ENCODE results near the gene ATPAF2.

The ATPAF2 gene

GRCh38 chr17:17987901-17988300, 51.1 kb downstream of the ATPAF2 start:
- POLR2A ChIA-PET = no interaction called here
- Histone ChIP-seq H3K9me3 (ENCODE audit: control extremely low read depth in 1 of 5, control insufficient read depth in 4 of 5, insufficient read depth in 2 of 5, low read depth in 1 of 5, low read length in 4 of 5) (no peaks in the 10 kb centered on the region), H3K36me3 (ENCODE audit: control insufficient read depth in 4 of 4, insufficient read depth in 4 of 4, low read length in 3 of 4) (no peaks in the 10 kb centered on the region), H3K4me3 (ENCODE audit: control insufficient read depth in 1 of 7, extremely low read depth in 1 of 7, insufficient read depth in 4 of 7, low read depth in 2 of 7, low read length in 6 of 7) (no peak overlapping the region), H3K27me3 (replicated peaks in 2 of 5; ENCODE audit: control insufficient read depth in 4 of 5, insufficient read depth in 5 of 5, low read length in 4 of 5) (no peaks in the 10 kb centered on the region), H3K4me1 (ENCODE audit: control extremely low read depth in 1 of 4, control insufficient read depth in 4 of 4, insufficient read depth in 4 of 4, low read length in 3 of 4) (no peaks in the 10 kb centered on the region), H3K27ac (ENCODE audit: insufficient read depth in 1 of 2, low read depth in 1 of 2, low read length in 2 of 2, poor library complexity in 1 of 2, severe bottlenecking in 2 of 2) (no peak overlapping the region)
- DNase-seq = no peak
- CTCF ChIA-PET = no interaction called here
- 95% methylated on average over 14 of the region's 14 CpGs for whole genome bisulfite sequencing (ENCODE audit: insufficient coverage)

GRCh38 chr17:17987187-17987896, 51.6 kb downstream of the ATPAF2 start:
- Histone ChIP-seq H3K36me3 (ENCODE audit: control insufficient read depth in 4 of 4, insufficient read depth in 4 of 4, low read length in 3 of 4) (no peaks in the 10 kb centered on the region), H3K4me1 (ENCODE audit: control extremely low read depth in 1 of 4, control insufficient read depth in 4 of 4, insufficient read depth in 4 of 4, low read length in 3 of 4) (no peaks in the 10 kb centered on the region), H3K27me3 (replicated peaks in 2 of 5; ENCODE audit: control insufficient read depth in 4 of 5, insufficient read depth in 5 of 5, low read length in 4 of 5) (no peaks in the 10 kb centered on the region), H3K4me3 (ENCODE audit: control insufficient read depth in 1 of 7, extremely low read depth in 1 of 7, insufficient read depth in 4 of 7, low read depth in 2 of 7, low read length in 6 of 7) (no peak overlapping the region), H3K27ac (ENCODE audit: insufficient read depth in 1 of 2, low read depth in 1 of 2, low read length in 2 of 2, poor library complexity in 1 of 2, severe bottlenecking in 2 of 2) (no peak overlapping the region), H3K9me3 (ENCODE audit: control extremely low read depth in 1 of 5, control insufficient read depth in 4 of 5, insufficient read depth in 2 of 5, low read depth in 1 of 5, low read length in 4 of 5) (no peaks in the 10 kb centered on the region)
- 93% methylated on average over 2 of the region's 7 CpGs for WGBS (ENCODE audit: insufficient coverage)
- no peak for DNase-seq
- ChIA-PET POLR2A (no interaction called here), CTCF (interaction anchor here (0.5 to 0.8 kb wide), 2 partner anchors 45 to 63 kb away, joined by 3 read pairs; no protein-coding TSS in a partner anchor)

- Histone ChIP-seq H3K27me3 (replicated peaks in 2 of 5; ENCODE audit: control insufficient read depth in 4 of 5, insufficient read depth in 5 of 5, low read length in 4 of 5) (no peaks in the 10 kb centered on the region), H3K36me3 (ENCODE audit: control insufficient read depth in 4 of 4, insufficient read depth in 4 of 4, low read length in 3 of 4) (no peaks in the 10 kb centered on the region), H3K9me3 (ENCODE audit: control extremely low read depth in 1 of 5, control insufficient read depth in 4 of 5, insufficient read depth in 2 of 5, low read depth in 1 of 5, low read length in 4 of 5) (no peaks in the 10 kb centered on the region), H3K4me1 (ENCODE audit: control extremely low read depth in 1 of 4, control insufficient read depth in 4 of 4, insufficient read depth in 4 of 4, low read length in 3 of 4) (no peaks in the 10 kb centered on the region), H3K4me3 (ENCODE audit: control insufficient read depth in 1 of 7, extremely low read depth in 1 of 7, insufficient read depth in 4 of 7, low read depth in 2 of 7, low read length in 6 of 7) (no peak overlapping the region), H3K27ac (ENCODE audit: insufficient read depth in 1 of 2, low read depth in 1 of 2, low read length in 2 of 2, poor library complexity in 1 of 2, severe bottlenecking in 2 of 2) (no peak overlapping the region)
- CTCF ChIA-PET = interaction anchor here (0.5 to 1.6 kb wide), 7 partner anchors 12 to 338 kb away, joined by 3 to 6 read pairs (median 4); no protein-coding TSS in a partner anchor
- 87% methylated on average over 3 of the region's 3 CpGs for whole genome bisulfite sequencing (ENCODE audit: insufficient coverage)
- peak in 2 of 3 donors; percentile 46 to 50 for DNase-seq
- POLR2A ChIA-PET = no interaction called here
These were observed 53.4 kb downstream of the ATPAF2 start for GRCh38 chr17:17985555-17985954.

GRCh38 chr17:17985153-17985552, 53.8 kb downstream of the ATPAF2 start:
- ChIA-PET CTCF (interaction anchor here (0.8 to 1.6 kb wide), 7 partner anchors 12 to 337 kb away, joined by 3 to 6 read pairs (median 4); partner anchors contain the start of genes DRC3 and TOM1L2), POLR2A (no interaction called here)
- H3K4me3 ChIP-seq (ENCODE audit: control insufficient read depth in 1 of 7, extremely low read depth in 1 of 7, insufficient read depth in 4 of 7, low read depth in 2 of 7, low read length in 6 of 7) = no peak overlapping the region
- no peaks in the 10 kb centered on the region for H3K4me1 ChIP-seq (ENCODE audit: control extremely low read depth in 1 of 4, control insufficient read depth in 4 of 4, insufficient read depth in 4 of 4, low read length in 3 of 4)
- H3K27ac ChIP-seq (ENCODE audit: insufficient read depth in 1 of 2, low read depth in 1 of 2, low read length in 2 of 2, poor library complexity in 1 of 2, severe bottlenecking in 2 of 2) = no peak overlapping the region
- DNase-seq = no peak
- no peaks in the 10 kb centered on the region for H3K36me3 ChIP-seq (ENCODE audit: control insufficient read depth in 4 of 4, insufficient read depth in 4 of 4, low read length in 3 of 4)
- no peaks in the 10 kb centered on the region for H3K27me3 ChIP-seq (replicated peaks in 2 of 5; ENCODE audit: control insufficient read depth in 4 of 5, insufficient read depth in 5 of 5, low read length in 4 of 5)
- 90% methylated on average over 2 of the region's 2 CpGs for WGBS (ENCODE audit: insufficient coverage)
- H3K9me3 ChIP-seq (ENCODE audit: control extremely low read depth in 1 of 5, control insufficient read depth in 4 of 5, insufficient read depth in 2 of 5, low read depth in 1 of 5, low read length in 4 of 5) = no peaks in the 10 kb centered on the region

GRCh38 chr17:17983776-17984175, 55.2 kb downstream of the ATPAF2 start:
- Histone ChIP-seq H3K9me3 (ENCODE audit: control extremely low read depth in 1 of 5, control insufficient read depth in 4 of 5, insufficient read depth in 2 of 5, low read depth in 1 of 5, low read length in 4 of 5) (no peaks in the 10 kb centered on the region), H3K27me3 (replicated peaks in 2 of 5; ENCODE audit: control insufficient read depth in 4 of 5, insufficient read depth in 5 of 5, low read length in 4 of 5) (no peaks in the 10 kb centered on the region), H3K27ac (ENCODE audit: insufficient read depth in 1 of 2, low read depth in 1 of 2, low read length in 2 of 2, poor library complexity in 1 of 2, severe bottlenecking in 2 of 2) (no peak overlapping the region), H3K4me1 (ENCODE audit: control extremely low read depth in 1 of 4, control insufficient read depth in 4 of 4, insufficient read depth in 4 of 4, low read length in 3 of 4) (peaks cover 0 to 6% (median 5%) of the 10 kb centered on the region in 4 experiments), H3K36me3 (ENCODE audit: control insufficient read depth in 4 of 4, insufficient read depth in 4 of 4, low read length in 3 of 4) (no peaks in the 10 kb centered on the region), H3K4me3 (ENCODE audit: control insufficient read depth in 1 of 7, extremely low read depth in 1 of 7, insufficient read depth in 4 of 7, low read depth in 2 of 7, low read length in 6 of 7) (no peak overlapping the region)
- POLR2A ChIA-PET = no interaction called here
- CTCF ChIA-PET = interaction anchor here (1.2 to 1.9 kb wide), 4 partner anchors 10 to 124 kb away, joined by 3 to 4 read pairs (median 4); partner anchors contain the start of genes DRC3 and TOM1L2
- 97% methylated on average over 6 of the region's 6 CpGs for WGBS (ENCODE audit: insufficient coverage)
- no peak for DNase-seq

GRCh38 chr17:17983376-17983775, 55.6 kb downstream of the ATPAF2 start:
- 98% methylated on average over 5 of the region's 6 CpGs for WGBS (ENCODE audit: insufficient coverage)
- Histone ChIP-seq H3K4me3 (ENCODE audit: control insufficient read depth in 1 of 7, extremely low read depth in 1 of 7, insufficient read depth in 4 of 7, low read depth in 2 of 7, low read length in 6 of 7) (no peak overlapping the region), H3K9me3 (ENCODE audit: control extremely low read depth in 1 of 5, control insufficient read depth in 4 of 5, insufficient read depth in 2 of 5, low read depth in 1 of 5, low read length in 4 of 5) (no peaks in the 10 kb centered on the region), H3K27ac (ENCODE audit: insufficient read depth in 1 of 2, low read depth in 1 of 2, low read length in 2 of 2, poor library complexity in 1 of 2, severe bottlenecking in 2 of 2) (no peak overlapping the region), H3K27me3 (replicated peaks in 2 of 5; ENCODE audit: control insufficient read depth in 4 of 5, insufficient read depth in 5 of 5, low read length in 4 of 5) (no peaks in the 10 kb centered on the region), H3K4me1 (ENCODE audit: control extremely low read depth in 1 of 4, control insufficient read depth in 4 of 4, insufficient read depth in 4 of 4, low read length in 3 of 4) (peaks cover 0 to 9% (median 9%) of the 10 kb centered on the region in 4 experiments), H3K36me3 (ENCODE audit: control insufficient read depth in 4 of 4, insufficient read depth in 4 of 4, low read length in 3 of 4) (no peaks in the 10 kb centered on the region)
- POLR2A ChIA-PET = no interaction called here
- no peak for DNase-seq
- CTCF ChIA-PET = interaction anchor here (1.5 to 1.9 kb wide), 3 partner anchors 11 to 18 kb away, joined by 4 read pairs; partner anchors contain the start of genes DRC3 and TOM1L2

- WGBS (ENCODE audit: insufficient coverage) = 94% methylated on average over 4 of the region's 9 CpGs
- no peak overlapping the region for H3K27ac ChIP-seq (ENCODE audit: insufficient read depth in 1 of 2, low read depth in 1 of 2, low read length in 2 of 2, poor library complexity in 1 of 2, severe bottlenecking in 2 of 2)
- no peak overlapping the region for H3K4me3 ChIP-seq (ENCODE audit: control insufficient read depth in 1 of 7, extremely low read depth in 1 of 7, insufficient read depth in 4 of 7, low read depth in 2 of 7, low read length in 6 of 7)
- no peaks in the 10 kb centered on the region for H3K9me3 ChIP-seq (ENCODE audit: control extremely low read depth in 1 of 5, control insufficient read depth in 4 of 5, insufficient read depth in 2 of 5, low read depth in 1 of 5, low read length in 4 of 5)
- H3K27me3 ChIP-seq (replicated peaks in 2 of 5; ENCODE audit: control insufficient read depth in 4 of 5, insufficient read depth in 5 of 5, low read length in 4 of 5) = no peaks in the 10 kb centered on the region
- H3K4me1 ChIP-seq (ENCODE audit: control extremely low read depth in 1 of 4, control insufficient read depth in 4 of 4, insufficient read depth in 4 of 4, low read length in 3 of 4) = peaks cover 0 to 10% (median 9%) of the 10 kb centered on the region in 4 experiments
- ChIA-PET POLR2A (no interaction called here), CTCF (interaction anchor here (1.6 to 1.9 kb wide), 2 partner anchors 11 to 17 kb away, joined by 4 read pairs; no protein-coding TSS in a partner anchor)
- no peak for DNase-seq
- H3K36me3 ChIP-seq (ENCODE audit: control insufficient read depth in 4 of 4, insufficient read depth in 4 of 4, low read length in 3 of 4) = no peaks in the 10 kb centered on the region
These were observed 56.2 kb downstream of the ATPAF2 start for GRCh38 chr17:17982801-17983200.
